ENCODE results near the gene LRG1. TPM values are rescaled to one million over a fixed set of nuclear protein-coding genes. Genes with fewer than 3 reads are reported as not detected.

Gene LRG1
- total RNA-seq, 4 donors from 2014 or later = 0.17 to 9.4 (median 0.79) TPM

DNA sequence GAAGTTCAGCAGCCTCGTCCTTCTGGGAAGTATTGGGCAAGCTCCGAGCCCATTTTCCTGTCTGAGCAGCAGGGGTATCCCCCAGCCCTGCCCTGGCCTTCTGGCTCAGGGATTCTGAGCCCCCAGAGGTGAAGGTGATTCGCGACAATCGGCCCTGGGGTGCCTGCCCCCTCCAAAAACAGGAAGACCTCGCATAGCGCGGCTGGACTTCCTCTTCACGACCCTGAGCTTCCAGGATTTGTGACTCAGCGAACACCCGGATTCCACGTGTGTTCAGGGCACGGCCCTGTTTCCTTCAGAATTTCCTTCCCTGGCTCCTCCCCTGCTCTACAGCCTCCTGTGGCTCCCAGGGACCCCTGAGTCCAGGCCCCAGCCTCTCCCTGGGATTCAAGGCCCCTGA, 19.7 kb upstream of the LRG1 start, which contains the start of gene SEMA6B:
SEMA6B (minus strand) TSS at position 116 of the 400 bp plus-strand sequence. CDS start 1,227 bp downstream, outside the sequence.
- TF ChIP-seq POLR2AphosphoS5 (IDR thresholded peaks at IDR 0.05) (peak; percentile 68 to 75), EP300 (IDR thresholded peaks at IDR 0.05) (peak; percentile 59), POLR2A (IDR thresholded peaks at IDR 0.05; ENCODE audit: low read depth) (no peak)
- TF ChIP-seq, protein P1, sequence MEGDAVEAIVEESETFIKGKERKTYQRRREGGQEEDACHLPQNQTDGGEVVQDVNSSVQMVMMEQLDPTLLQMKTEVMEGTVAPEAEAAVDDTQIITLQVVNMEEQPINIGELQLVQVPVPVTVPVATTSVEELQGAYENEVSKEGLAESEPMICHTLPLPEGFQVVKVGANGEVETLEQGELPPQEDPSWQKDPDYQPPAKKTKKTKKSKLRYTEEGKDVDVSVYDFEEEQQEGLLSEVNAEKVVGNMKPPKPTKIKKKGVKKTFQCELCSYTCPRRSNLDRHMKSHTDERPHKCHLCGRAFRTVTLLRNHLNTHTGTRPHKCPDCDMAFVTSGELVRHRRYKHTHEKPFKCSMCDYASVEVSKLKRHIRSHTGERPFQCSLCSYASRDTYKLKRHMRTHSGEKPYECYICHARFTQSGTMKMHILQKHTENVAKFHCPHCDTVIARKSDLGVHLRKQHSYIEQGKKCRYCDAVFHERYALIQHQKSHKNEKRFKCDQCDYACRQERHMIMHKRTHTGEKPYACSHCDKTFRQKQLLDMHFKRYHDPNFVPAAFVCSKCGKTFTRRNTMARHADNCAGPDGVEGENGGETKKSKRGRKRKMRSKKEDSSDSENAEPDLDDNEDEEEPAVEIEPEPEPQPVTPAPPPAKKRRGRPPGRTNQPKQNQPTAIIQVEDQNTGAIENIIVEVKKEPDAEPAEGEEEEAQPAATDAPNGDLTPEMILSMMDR (IDR thresholded peaks at IDR 0.05) = no peak
- H3K36me3 ChIP-seq = peaks cover 0 to 25% (median 10%) of the 10 kb centered on the region in 4 donors
- H3K4me1 ChIP-seq = peaks cover 5 to 14% (median 8%) of the 10 kb centered on the region in 4 donors
- H3K9me3 ChIP-seq = no peaks in the 10 kb centered on the region
- peaks cover 0 to 10% (median 0%) of the 10 kb centered on the region in 4 donors for H3K27me3 ChIP-seq
- H3K4me3 ChIP-seq = peak within 1 kb of the TSS; percentile 35 to 55 (median 42)
- 73% methylated on average over 13 of the region's 13 CpGs for WGBS
- DNase-seq (ENCODE audit: extremely low spot score) = no peak
- peak within 1 kb of the TSS; percentile 53 to 62 (median 58) for H3K27ac ChIP-seq (replicated peaks in 1 of 4)
- intact Hi-C loops (cut with DNase I) = loop anchor here (5.0 kb wide), 1 partner anchor 78 kb away; the partner anchor contains the start of gene TNFAIP8L1

DNA sequence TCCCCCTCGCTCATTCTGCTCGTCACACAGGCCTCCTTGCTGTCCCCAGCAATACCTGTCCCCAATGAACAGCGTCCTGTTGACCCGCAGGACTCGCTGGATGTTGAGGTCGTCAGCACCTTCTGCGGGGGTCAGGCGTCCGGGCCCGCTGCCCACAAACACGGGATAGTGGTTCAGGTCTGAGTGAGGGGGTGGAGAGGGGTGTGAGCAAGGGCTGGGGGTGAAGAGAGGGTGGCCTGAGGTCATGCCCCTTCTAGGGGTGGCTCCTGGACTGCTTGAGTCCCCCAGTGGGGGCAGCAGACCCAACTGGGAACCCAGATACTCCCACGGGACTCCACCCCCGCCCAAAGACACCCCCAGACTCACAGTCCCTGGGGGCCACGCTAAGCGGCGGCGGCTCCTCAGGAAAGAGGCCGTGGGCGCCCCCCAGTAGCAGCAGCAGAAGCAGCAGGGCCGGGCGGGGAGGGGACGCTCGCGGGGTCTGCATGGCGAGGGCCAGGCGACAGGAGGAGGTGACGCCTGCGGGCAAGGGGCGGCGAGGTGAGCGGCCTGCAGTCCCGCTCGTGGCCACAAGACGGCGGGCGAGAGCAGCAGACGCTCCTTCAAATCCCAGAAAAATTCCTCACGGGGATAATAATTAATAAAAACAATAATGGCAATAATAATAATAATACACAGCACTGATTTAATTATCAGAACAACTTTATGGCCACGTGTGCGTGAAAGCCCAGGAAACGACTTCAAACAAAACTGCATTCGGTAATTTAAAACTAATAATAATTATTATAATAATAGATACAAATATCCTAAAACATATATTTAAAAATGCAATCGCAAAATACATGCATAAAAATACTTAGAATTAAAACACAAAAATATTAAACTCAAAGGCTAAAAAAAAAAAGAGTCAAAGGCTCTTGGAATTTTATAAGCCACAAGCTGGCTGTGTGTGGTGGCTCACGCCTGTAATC, 18.4 kb upstream of the LRG1 start:
- H3K9me3 ChIP-seq = no peaks in the 10 kb centered on the region
- TF ChIP-seq POLR2A (IDR thresholded peaks at IDR 0.05; ENCODE audit: low read depth) = peak; percentile 9
- TF ChIP-seq, protein P1 (IDR thresholded peaks at IDR 0.05) = peak; percentile 94 to 100 (median 99)
- no peak for TF ChIP-seq EP300 (IDR thresholded peaks at IDR 0.05)
- H3K27me3 ChIP-seq = peaks cover 0 to 10% (median 0%) of the 10 kb centered on the region in 4 donors
- intact Hi-C loops (cut with DNase I) = loop anchor here (5.0 kb wide), 1 partner anchor 79 kb away; the partner anchor contains the start of gene TNFAIP8L1
- no peak for DNase-seq (ENCODE audit: extremely low spot score)
- peaks cover 0 to 38% (median 10%) of the 10 kb centered on the region in 4 donors for H3K36me3 ChIP-seq
- peaks cover 5 to 14% (median 8%) of the 10 kb centered on the region in 4 donors for H3K4me1 ChIP-seq
- peak overlapping the region; percentile 35 to 55 (median 42) for H3K4me3 ChIP-seq
- WGBS = 27% methylated on average over 27 of the region's 44 CpGs
- H3K27ac ChIP-seq (replicated peaks in 1 of 4) = peak overlapping the region in 2 of 4 donors; percentile 37 to 62

DNA sequence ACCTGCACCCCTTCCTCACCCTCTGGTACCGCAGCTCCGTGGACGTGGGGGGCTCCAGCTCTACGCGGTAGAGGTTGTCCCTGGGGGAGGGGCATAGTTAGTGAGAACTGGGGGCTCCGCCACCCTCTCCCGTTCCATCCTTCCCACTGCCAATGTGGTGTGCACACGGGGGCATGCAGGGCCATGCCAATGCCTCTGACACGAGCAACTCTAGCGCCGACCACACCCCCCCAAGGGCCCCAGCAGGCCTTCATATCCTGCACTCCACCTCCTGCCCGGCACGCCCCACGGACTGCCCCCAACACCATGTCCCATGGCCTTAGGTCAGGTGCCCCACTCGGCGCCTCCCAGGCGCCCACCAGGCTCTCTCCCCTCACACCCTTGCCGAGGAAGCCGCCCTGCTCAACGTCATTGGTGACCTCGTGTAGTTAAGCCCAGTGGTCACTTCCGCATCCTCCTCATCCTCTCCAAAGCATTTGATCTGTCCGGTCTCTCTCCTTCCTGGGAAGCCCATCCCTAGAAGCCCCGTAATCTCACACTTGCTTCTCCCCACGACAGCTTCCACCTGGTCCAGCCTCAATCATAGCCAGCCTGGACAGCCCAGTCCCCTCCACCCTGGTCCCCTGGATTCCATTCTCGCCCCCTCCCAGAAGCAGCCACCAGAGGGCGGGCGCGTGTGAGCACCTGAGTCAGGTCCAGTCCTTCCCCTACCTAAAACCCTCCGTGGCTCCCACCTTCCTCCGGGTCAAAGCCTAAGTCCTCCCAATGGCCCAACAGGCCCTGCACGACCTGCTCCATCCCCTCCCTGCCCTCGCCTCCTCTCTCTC, 17.5 kb upstream of the LRG1 start:
- WGBS = 83% methylated on average over 33 of the region's 33 CpGs
- Histone ChIP-seq H3K27ac (replicated peaks in 1 of 4) (no peak overlapping the region), H3K9me3 (no peaks in the 10 kb centered on the region), H3K36me3 (peaks cover 0 to 47% (median 11%) of the 10 kb centered on the region in 4 donors), H3K27me3 (peaks cover 0 to 12% (median 0%) of the 10 kb centered on the region in 4 donors), H3K4me1 (peaks cover 5 to 14% (median 8%) of the 10 kb centered on the region in 4 donors), H3K4me3 (peak overlapping the region in 3 of 4 donors; percentile 35 to 55 (median 40))
- no peak for TF ChIP-seq POLR2AphosphoS5 (IDR thresholded peaks at IDR 0.05)
- no peak for TF ChIP-seq POLR2A (IDR thresholded peaks at IDR 0.05; ENCODE audit: low read depth)
- TF ChIP-seq, protein P1 (IDR thresholded peaks at IDR 0.05) = no peak
- TF ChIP-seq EP300 (IDR thresholded peaks at IDR 0.05) = no peak
- intact Hi-C loops (cut with DNase I) = loop anchor here (5.0 kb wide), 1 partner anchor 80 kb away; the partner anchor contains the start of gene TNFAIP8L1
- no peak for DNase-seq (ENCODE audit: extremely low spot score)

DNA sequence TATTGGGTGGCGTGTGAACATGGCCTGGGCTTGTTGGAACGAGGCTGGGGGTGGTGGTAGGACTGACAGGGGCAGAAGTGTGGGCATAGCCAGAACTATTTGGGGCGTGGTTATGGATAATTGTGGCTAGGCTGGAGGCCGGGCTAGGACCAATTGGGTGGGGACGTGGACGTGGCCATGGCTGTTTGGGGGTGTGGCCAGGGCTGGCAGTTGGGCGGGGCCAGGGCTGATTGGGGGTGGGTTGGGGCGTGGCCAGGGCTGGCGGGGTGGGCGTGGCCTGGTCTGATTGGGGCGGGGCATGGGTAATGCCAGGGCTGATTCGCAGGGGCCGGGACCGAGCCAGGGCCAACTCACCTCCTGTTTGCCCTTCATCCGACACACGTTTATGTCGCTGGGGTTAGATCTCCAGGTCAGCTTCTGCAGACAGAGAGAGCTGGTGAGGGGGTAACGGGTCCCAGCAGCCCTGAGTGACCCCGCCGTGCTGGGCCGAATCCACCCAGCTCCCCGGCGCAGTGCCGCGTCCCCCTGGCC, 16.8 kb upstream of the LRG1 start:
- Histone ChIP-seq H3K27me3 (peaks cover 0 to 19% (median 0%) of the 10 kb centered on the region in 4 donors), H3K9me3 (no peaks in the 10 kb centered on the region), H3K36me3 (peaks cover 0 to 54% (median 12%) of the 10 kb centered on the region in 4 donors), H3K4me1 (peaks cover 5 to 14% (median 8%) of the 10 kb centered on the region in 4 donors), H3K27ac (replicated peaks in 1 of 4) (no peak overlapping the region), H3K4me3 (no peak overlapping the region)
- DNase-seq (ENCODE audit: extremely low spot score) = no peak
- whole genome bisulfite sequencing = 74% methylated on average over 23 of the region's 25 CpGs
- intact Hi-C loops (cut with DNase I) = loop anchor here (5.0 kb wide), 1 partner anchor 81 kb away; the partner anchor contains the start of gene TNFAIP8L1
- TF ChIP-seq, protein P1 (IDR thresholded peaks at IDR 0.05) = no peak
- no peak for TF ChIP-seq EP300 (IDR thresholded peaks at IDR 0.05)
- no peak for TF ChIP-seq POLR2AphosphoS5 (IDR thresholded peaks at IDR 0.05)
- no peak for TF ChIP-seq POLR2A (IDR thresholded peaks at IDR 0.05; ENCODE audit: low read depth)
